HFF-Myc (cell line): ENCODE data around the gene PDF.

Experiments used
- DNase-seq: peaks from one replicate; pipeline ENCODE4 v3.0.0-alpha.2; 2011; ENCODE audit warnings: low read depth; ENCODE audit errors: extremely low read depth
- H3K4me3 ChIP-seq: replicated peaks from 2 replicates; pipeline ENCODE4 v1.5.1; 2011; ENCODE audit warnings: low read depth, mild to moderate bottlenecking, control low read depth, low read length
- CTCF ChIP-seq: IDR thresholded peaks from 2 replicates; pipeline ENCODE4 v1.5.1; 2012; ENCODE audit warnings: mild to moderate bottlenecking, low read depth, low read length, control low read depth; ENCODE audit errors: missing control alignments

The PDF gene

GRCh38 chr16:69328854-69329316 lies 1.5 kb downstream of the PDF start:
- DNase-seq: no peak
- peak overlapping the region; percentile 86 for H3K4me3 ChIP-seq

GRCh38 chr16:69327585-69328310 lies 2.6 kb downstream of the PDF start:
- TF ChIP-seq CTCF: no peak
- DNase-seq: no peak
- peak overlapping the region; percentile 86 for H3K4me3 ChIP-seq

More at GRCh38 chr16:69328854-69329316, 1.5 kb downstream of the PDF start:
- TF ChIP-seq CTCF: no peak

- peak overlapping the region; percentile 86; the same call in 1 of the 2 replicates for H3K4me3 ChIP-seq
- DNase-seq: no peak
- TF ChIP-seq CTCF: no peak
These were observed 4.1 kb downstream of the PDF start for GRCh38 chr16:69326172-69326873.

- no peak for TF ChIP-seq CTCF
These were observed 4.6 kb downstream of the PDF start for GRCh38 chr16:69325784-69326171.

GRCh38 chr16:69324585-69325253 lies 5.7 kb downstream of the PDF start:
- H3K4me3 ChIP-seq: no peak overlapping the region
- no peak for DNase-seq
- TF ChIP-seq CTCF: no peak

More at GRCh38 chr16:69325784-69326171, 4.6 kb downstream of the PDF start:
- DNase-seq: no peak
- no peak overlapping the region for H3K4me3 ChIP-seq

GRCh38 chr16:69324013-69324531 lies 6.3 kb downstream of the PDF start:
- no peak overlapping the region for H3K4me3 ChIP-seq
- no peak for DNase-seq
- no peak for TF ChIP-seq CTCF
